Skin of body (tissue), 2 donors: Measurements from ENCODE around the gene NKRF. TPM values are rescaled to one million over a fixed set of nuclear protein-coding genes. Genes with fewer than 3 reads are reported as not detected.

Source experiments
- small RNA-seq: library from RNA; depleted of rRNA; stranded (forward); fragments of <200 nt; gene quantifications from one replicate; pipeline ENCODE3, GENCODE V24; 2014; ENCODE audit warnings: low replicate concordance
- total RNA-seq: library from RNA; depleted of rRNA; stranded (reverse); fragments of >200 nt; gene quantifications from one replicate; pipeline ENCODE4 v1.2.3, GENCODE V29; 2014

Gene NKRF
- total RNA-seq, 1 donor from 2014 or later, result 8.1 TPM

Small RNA genes within 50 kb of the gene (small RNA-seq; reads per million reads assigned to genes)
- gene MIR766, result 1.2 reads per million, percentile 81 among the genes with 10 or more reads in this experiment

Other genes with a start within 250 kb of the NKRF start
- gene SLC25A43, start 207.1 kb downstream of the NKRF start, total RNA-seq, result 8.8 TPM
- 114 TPM for gene SLC25A5, start 138.0 kb downstream of the NKRF start, total RNA-seq
- gene STEEP1, start 41.0 kb downstream of the NKRF start, total RNA-seq, result 34.3 TPM
- gene UBE2A, start 31.9 kb downstream of the NKRF start, total RNA-seq, result 31.0 TPM
- 17.2 TPM for gene SEPTIN6, start 86.7 kb upstream of the NKRF start, total RNA-seq
- 0.79 TPM for gene SOWAHD, start 152.2 kb upstream of the NKRF start, total RNA-seq
- gene RPL39, start 185.2 kb upstream of the NKRF start, total RNA-seq, result 2,477 TPM
- 4.6 TPM for gene UPF3B, start 246.5 kb upstream of the NKRF start, total RNA-seq